SW480 (cell line): Measurements from ENCODE around the gene CKMT2.
A peak's percentile ranks its signal among the peaks of the same experiment; 100 is the strongest.
"Not testable (repeated sequence)": the region's sequence is repeated elsewhere in the genome, so short reads cannot be mapped to it uniquely, and the experiment has no call there.

ENCODE experiments used
- DNase-seq: peaks from one replicate; pipeline ENCODE4 v3.0.0-alpha.2; 2016; ENCODE audit warnings: low spot score

Gene CKMT2

DNA sequence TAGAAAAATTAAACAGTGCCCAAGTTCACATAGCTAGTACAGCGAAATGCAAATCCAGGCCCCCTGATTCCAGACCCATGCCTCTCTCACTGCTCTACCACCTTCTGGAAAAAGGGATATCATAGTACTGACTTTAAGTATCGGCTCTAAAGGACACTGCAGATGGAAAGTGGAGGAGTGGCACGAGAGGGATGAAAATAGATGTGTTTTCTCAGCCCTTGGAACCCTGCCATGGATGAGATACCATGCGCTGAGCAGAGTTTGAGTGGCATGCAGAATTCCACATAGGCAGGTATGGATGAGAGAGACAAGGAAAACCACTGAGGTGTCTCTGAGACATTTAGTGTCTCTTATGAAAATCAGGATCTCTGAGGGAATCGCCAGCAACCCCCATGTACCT lies 18.8 kb downstream of the CKMT2 start:
- no peak for DNase-seq

GRCh38 chr5:81252904-81253303 lies 19.8 kb downstream of the CKMT2 start:
- no peak for DNase-seq

DNA sequence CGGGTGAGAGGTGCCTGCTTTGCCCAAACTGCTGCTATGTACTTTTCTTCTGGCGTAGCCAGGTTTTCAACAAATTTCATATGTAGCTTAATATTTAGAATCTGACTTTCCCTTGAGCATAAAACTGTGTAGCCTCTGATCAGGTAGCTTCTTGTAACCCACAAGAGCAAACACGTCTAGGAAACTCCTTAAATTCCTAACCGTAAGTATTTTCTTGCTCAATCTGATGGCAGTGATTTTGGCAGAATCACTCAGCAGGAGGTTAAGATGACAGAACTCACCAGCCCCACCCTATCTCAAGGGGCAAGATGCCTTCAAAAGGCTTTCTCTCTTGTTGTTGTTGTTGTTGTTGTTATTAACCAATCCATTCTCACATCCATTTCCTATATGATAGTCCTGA lies 20.8 kb downstream of the CKMT2 start:
- DNase-seq = no peak

DNA sequence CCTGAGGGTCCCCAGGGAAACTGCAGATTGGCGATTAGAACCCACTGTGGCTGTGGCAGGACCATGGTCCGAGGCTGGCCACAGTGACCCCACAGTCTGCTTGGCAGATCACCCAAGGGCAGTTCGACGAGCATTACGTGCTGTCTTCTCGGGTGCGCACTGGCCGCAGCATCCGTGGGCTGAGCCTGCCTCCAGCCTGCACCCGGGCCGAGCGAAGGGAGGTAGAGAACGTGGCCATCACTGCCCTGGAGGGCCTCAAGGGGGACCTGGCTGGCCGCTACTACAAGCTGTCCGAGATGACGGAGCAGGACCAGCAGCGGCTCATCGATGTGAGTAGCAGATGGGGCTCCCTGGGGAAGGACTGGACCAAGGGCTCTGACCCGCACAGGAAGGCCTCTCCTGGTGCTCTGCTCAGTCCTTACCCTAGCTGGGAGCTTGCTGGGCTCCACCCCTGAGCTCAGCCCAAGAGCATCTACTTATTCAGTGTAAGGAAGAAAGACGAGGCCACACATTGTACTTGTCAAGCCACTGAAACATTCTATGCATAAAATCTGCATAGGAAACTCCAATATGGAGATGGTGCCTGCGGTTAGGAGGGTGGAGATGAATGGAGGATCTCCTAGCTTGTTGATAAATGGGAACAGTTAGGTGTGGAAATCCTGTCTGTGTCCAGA lies 21.9 kb downstream of the CKMT2 start:
- no peak for DNase-seq

DNA sequence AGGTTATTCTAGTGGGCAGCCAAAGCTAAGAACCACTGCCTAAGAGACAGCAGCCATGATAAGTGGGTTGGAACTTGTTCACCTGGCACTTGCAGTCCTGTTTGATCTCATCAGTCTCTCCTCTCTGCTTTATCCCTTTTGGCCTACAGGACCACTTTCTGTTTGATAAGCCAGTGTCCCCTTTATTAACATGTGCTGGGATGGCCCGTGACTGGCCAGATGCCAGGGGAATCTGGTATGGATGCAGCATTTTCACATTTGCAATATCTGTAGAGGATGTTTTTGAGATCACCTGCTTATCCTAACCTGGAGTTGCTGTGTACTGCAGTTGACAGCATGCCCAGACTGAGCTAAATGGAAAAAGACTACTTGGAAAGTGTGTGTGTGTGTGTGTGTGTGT lies 23.6 kb downstream of the CKMT2 start:
- no peak for DNase-seq

DNA sequence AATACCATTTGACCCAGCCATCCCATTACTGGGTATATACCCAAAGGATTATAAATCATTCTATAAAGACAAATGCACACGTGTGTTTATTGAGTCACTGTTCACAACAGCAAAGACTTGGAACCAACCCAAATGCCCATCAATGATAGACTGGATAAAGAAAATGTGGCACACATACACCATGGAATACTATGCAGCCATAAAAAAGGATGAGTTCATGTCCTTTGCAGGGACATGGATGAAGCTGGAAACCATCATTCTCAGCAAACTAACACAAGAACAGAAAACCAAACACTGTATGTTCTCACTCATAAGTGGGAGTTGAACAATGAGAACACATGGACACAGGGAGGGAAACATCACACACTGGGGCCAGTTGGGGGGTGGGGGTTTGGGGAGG lies 29.7 kb downstream of the CKMT2 start:
- not testable (repeated sequence) for DNase-seq

- DNase-seq = no peak
These were observed 32.0 kb downstream of the CKMT2 start for GRCh38 chr5:81265101-81265500.

DNA sequence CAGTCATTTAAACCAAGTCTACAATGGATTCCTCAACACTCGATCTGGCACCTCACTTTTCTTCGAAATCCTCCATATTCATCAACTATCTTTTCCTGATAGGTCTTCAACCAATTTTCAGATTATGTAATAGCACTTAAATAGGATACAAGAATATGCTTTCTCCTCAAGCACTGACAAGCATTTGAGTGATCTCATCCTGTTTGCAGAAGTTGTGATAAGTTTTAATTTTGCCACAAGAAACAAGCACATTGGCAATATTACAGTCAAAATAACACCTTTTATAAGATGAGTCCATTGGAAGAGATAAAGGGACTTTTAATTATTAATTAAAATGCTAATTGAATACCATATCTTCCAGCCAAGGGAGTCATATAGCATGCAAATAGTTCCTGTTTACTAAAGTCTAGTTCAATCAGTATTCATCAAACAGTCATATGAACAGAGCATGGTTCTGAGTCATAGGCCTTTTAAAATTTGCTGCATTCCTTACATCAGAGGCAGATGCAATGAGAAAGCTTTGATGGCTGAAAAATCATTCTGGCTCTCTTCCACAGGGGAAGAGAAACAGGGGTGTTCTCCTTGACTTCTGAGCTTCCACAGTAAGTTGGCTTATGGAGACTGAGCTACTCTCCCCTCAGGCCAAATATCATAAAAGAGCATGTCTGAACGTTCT lies 35.5 kb downstream of the CKMT2 start:
- peak; percentile 49 for DNase-seq

- no peak for DNase-seq
These were observed 36.8 kb downstream of the CKMT2 start for GRCh38 chr5:81269751-81270393.

DNA sequence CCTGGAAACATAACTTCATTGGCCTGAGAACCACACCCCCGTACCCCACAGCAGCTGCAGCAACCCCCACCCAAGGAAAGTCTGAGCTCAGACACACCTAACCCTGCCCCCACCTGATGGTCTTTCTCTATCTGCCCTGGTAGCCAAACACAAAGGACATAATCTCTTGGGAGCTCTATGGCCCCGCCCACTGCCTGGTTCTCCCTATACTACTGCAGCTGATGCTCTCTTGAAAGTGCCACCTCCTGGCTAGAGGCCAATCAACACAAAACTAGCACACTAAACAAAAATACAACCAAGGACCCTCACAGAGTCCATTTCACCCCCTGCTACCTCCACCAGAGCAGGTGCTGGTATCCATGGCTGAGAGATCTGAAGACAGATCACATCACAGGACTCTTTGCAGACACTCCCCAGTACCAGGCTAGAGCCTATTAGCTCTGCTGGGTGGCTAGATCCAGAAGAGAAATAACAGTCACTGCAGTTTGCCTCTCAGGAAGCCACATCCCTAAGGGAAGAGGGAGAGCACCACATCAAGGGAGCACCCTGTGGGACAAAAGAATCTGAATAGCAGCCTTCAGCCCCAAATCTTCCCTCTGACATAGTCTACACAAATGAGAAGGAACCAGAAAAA lies 37.4 kb downstream of the CKMT2 start:
- DNase-seq = not testable (repeated sequence)

DNA sequence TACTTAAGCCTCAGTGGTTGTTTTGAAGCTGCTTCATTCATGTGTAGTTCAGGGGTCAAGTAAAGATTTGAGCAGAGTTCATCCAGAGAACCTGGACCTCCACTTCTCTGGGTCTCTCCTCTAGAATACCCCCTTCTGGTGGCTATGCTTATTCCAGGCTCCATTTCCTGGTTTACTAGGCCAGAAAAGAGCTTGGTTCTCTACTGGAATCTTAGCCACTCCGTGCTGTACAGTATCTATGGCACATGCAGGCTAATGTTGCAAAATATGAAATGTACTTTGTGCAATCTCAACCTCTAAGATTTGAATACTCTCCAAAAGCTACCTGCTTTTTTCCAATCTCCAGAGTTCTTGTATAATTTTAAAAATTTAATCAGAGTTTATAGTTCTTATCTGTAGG lies 50.9 kb downstream of the CKMT2 start:
- DNase-seq = no peak

- no peak for DNase-seq
These were observed 53.0 kb downstream of the CKMT2 start for GRCh38 chr5:81286059-81286617.

GRCh38 chr5:81288021-81288433 lies 54.9 kb downstream of the CKMT2 start:
- DNase-seq = no peak

DNA sequence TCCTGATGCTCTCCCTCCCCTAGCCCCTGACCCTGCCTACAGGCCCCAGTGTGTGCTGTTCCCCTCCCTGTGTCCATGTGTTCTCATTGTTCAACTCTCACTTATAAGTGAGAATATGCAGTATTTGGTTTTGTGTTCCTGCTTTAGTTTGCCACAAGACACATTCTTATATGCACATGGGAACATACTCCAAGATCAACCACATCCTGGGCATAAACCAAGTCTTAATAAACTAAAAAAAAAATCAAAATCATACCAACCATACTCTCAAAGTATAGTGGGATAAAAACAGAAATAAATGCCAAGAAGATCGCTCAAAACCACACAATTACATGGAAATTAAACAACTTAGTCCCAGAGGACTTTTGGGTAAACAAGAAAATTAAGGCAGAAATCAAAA lies 57.0 kb downstream of the CKMT2 start:
- DNase-seq = no peak

- no peak for DNase-seq
These were observed 59.0 kb downstream of the CKMT2 start for GRCh38 chr5:81292130-81292529.

DNA sequence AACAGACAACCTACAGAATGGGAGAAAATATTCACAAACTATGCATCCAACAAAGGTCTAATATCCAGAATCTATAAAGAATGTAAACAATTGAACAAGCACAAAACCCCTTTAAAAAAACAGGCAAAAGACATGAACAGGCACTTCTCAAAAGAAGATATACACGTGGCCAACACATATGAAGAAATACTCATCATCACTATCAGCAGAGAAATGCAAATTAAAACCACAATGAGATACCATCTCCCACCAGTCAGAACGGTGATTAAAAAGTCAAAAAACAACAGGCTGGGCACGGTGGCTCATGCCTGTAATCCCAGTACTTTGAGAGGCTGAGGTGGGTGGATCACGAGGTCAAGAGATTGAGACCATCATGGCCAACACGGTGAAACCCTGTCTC lies 60.9 kb downstream of the CKMT2 start:
- not testable (repeated sequence) for DNase-seq

GRCh38 chr5:81297531-81297930 lies 64.4 kb downstream of the CKMT2 start:
- DNase-seq = no peak

- peak; percentile 1 for DNase-seq
These were observed 67.8 kb downstream of the CKMT2 start for GRCh38 chr5:81300921-81301270.

DNA sequence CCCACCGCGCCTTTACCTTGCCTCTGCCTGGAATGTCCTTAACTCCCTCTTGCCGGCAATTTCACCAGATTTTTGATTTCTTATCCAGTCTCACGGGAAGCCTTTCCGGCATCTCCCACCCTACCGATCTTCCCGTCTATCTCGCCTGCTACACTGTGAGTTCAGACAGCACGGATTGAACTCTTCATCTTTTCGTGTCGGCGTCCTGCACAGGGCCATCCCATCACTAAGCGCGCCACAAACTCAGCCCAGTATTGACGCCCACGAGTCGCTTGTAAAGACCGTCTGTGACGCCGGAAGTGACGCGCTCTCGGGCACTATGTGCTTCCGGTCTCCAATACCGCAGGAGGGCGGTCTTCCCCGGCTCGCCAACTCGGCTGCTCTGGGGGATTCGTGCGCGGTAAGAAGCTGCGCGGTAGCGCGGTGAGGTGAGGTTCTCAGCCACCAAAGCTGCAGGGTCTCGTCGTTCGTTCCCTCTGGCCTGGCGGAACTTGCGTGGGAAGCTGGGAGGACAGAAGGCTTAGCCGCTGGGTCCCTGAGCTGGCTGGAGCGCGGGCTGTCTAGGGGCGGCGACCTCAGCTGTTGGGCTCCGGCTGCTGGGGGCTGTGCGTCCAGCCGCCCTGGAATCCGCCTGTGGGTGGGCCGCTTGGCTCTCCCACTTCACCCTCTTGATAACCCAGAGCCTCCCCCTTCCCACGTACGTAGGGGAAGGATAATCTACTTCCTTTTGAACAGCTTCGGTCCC lies 68.3 kb downstream of the CKMT2 start, which contains the start of gene ZCCHC9:
ZCCHC9 (plus strand) TSS at position 317 of the 745 bp plus-strand sequence. CDS start 3,171 bp downstream, outside the sequence.
- peak; percentile 91 for DNase-seq

DNA sequence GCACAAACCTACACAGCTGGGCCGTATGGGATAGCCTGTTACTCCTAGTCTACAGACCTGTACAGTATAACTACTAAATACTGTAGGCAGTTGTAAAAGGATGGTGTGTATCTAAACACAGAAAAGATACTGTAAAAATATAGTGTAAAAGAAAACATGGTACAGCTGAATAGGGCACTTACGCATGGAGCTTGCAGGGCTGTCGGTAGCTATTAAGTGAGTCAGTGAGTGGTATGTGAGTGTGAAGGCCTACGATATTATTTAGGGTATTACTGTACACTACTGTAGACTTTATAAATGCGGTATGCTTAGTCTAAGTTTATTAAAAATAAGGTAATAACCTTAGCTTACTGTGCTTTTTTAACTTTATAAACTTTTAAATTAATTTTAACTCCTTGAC lies 69.5 kb downstream of the CKMT2 start:
- DNase-seq = no peak

DNA sequence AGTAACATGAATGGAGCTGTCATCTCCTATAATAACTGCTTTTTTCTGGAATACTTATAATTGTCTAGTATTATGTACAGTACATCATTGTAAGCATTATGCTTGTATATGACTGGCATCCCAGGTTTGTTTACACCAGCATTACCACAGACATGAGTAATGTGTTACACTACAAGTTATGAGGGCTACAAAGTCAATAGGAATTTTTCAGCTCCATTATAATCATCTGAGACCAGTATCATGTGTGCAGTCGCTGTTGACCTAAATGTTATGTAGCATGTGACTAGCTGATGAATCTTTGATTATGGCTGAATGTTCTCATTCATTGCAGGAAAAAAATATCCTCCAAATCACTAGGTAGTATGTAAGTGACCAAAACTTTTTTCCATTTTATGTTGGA lies 70.4 kb downstream of the CKMT2 start:
- peak; percentile 46 for DNase-seq

GRCh38 chr5:81305785-81306184 lies 72.7 kb downstream of the CKMT2 start:
- no peak for DNase-seq
